ENCODE results near the gene SYCP2L. TPM values are rescaled to one million over a fixed set of nuclear protein-coding genes. Genes with fewer than 3 reads are reported as not detected.

Gene SYCP2L
- total and polyA plus RNA-seq, 2 experiments from 2014 or later, result 10.5 to 11.0 TPM

DNA sequence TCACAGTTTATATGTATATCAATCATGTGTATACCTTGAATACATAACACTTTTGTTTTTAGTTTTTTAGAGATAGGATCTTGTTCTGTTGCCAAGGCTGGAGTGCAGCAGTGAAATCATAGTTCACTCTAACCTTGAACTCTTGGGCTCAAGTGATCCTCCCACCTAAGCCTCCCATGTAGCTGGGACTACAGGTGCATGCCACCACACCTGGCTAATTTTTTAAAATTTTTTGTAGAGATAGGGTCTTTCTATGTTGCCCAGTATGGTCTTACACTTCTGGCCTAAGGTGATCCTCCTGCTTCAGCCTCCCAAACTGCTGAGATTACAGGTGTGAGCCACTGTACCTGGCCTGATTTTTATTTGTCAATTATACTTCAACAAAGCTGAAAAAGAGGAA lies 69.9 kb downstream of the SYCP2L start (continued):
- TF ChIP-seq, protein P1, sequence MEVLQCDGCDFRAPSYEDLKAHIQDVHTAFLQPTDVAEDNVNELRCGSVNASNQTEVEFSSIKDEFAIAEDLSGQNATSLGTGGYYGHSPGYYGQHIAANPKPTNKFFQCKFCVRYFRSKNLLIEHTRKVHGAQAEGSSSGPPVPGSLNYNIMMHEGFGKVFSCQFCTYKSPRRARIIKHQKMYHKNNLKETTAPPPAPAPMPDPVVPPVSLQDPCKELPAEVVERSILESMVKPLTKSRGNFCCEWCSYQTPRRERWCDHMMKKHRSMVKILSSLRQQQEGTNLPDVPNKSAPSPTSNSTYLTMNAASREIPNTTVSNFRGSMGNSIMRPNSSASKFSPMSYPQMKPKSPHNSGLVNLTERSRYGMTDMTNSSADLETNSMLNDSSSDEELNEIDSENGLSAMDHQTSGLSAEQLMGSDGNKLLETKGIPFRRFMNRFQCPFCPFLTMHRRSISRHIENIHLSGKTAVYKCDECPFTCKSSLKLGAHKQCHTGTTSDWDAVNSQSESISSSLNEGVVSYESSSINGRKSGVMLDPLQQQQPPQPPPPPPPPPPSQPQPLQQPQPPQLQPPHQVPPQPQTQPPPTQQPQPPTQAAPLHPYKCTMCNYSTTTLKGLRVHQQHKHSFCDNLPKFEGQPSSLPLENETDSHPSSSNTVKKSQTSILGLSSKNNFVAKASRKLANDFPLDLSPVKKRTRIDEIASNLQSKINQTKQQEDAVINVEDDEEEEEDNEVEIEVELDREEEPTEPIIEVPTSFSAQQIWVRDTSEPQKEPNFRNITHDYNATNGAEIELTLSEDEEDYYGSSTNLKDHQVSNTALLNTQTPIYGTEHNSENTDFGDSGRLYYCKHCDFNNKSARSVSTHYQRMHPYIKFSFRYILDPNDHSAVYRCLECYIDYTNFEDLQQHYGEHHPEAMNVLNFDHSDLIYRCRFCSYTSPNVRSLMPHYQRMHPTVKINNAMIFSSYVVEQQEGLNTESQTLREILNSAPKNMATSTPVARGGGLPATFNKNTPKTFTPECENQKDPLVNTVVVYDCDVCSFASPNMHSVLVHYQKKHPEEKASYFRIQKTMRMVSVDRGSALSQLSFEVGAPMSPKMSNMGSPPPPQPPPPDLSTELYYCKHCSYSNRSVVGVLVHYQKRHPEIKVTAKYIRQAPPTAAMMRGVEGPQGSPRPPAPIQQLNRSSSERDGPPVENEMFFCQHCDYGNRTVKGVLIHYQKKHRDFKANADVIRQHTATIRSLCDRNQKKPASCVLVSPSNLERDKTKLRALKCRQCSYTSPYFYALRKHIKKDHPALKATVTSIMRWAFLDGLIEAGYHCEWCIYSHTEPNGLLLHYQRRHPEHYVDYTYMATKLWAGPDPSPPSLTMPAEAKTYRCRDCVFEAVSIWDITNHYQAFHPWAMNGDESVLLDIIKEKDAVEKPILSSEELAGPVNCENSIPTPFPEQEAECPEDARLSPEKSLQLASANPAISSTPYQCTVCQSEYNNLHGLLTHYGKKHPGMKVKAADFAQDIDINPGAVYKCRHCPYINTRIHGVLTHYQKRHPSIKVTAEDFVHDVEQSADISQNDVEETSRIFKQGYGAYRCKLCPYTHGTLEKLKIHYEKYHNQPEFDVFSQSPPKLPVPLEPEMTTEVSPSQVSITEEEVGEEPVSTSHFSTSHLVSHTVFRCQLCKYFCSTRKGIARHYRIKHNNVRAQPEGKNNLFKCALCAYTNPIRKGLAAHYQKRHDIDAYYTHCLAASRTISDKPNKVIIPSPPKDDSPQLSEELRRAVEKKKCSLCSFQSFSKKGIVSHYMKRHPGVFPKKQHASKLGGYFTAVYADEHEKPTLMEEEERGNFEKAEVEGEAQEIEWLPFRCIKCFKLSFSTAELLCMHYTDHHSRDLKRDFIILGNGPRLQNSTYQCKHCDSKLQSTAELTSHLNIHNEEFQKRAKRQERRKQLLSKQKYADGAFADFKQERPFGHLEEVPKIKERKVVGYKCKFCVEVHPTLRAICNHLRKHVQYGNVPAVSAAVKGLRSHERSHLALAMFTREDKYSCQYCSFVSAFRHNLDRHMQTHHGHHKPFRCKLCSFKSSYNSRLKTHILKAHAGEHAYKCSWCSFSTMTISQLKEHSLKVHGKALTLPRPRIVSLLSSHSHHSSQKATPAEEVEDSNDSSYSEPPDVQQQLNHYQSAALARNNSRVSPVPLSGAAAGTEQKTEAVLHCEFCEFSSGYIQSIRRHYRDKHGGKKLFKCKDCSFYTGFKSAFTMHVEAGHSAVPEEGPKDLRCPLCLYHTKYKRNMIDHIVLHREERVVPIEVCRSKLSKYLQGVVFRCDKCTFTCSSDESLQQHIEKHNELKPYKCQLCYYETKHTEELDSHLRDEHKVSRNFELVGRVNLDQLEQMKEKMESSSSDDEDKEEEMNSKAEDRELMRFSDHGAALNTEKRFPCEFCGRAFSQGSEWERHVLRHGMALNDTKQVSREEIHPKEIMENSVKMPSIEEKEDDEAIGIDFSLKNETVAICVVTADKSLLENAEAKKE (CRISPR knock-in tag; IDR thresholded peaks at IDR 0.05), result no peak
- TF ChIP-seq EZH2 (IDR thresholded peaks at IDR 0.05; ENCODE audit: low read depth, unreplicated experiment) (no peak), REST (IDR thresholded peaks at IDR 0.05; ENCODE audit: unreplicated experiment) (no peak), POLR2AphosphoS5 (IDR thresholded peaks at IDR 0.05; ENCODE audit: low read depth) (no peak), JUNB (IDR thresholded peaks at IDR 0.05; ENCODE audit: unreplicated experiment) (no peak), ZNF114 (CRISPR knock-in tag; IDR thresholded peaks at IDR 0.05) (no peak), EZH2phosphoT487 (IDR thresholded peaks at IDR 0.05; ENCODE audit: unreplicated experiment) (no peak), NANOG (IDR thresholded peaks at IDR 0.05; ENCODE audit: borderline replicate concordance) (no peak), ZNF331 (CRISPR knock-in tag; IDR thresholded peaks at IDR 0.05; ENCODE audit: low read depth) (no peak)
